ENCODE data around the gene MEGF10. TPM values are rescaled to one million over a fixed set of nuclear protein-coding genes. Genes with fewer than 3 reads are reported as not detected.

Gene MEGF10
- polyA plus RNA-seq, 10 donors: 26.3 to 43.1 (median 37.8) TPM

GRCh38 chr5:127434588-127434987 is 144.0 kb downstream of the MEGF10 start:
- no peak for DNase-seq

GRCh38 chr5:127435821-127436220 is 145.2 kb downstream of the MEGF10 start:
- no peak for DNase-seq

- no peak for DNase-seq
Measured at GRCh38 chr5:127439644-127440043, 149.0 kb downstream of the MEGF10 start.

- DNase-seq: no peak
Measured at GRCh38 chr5:127440831-127441230, 150.2 kb downstream of the MEGF10 start.

GRCh38 chr5:127441799-127442484 is 151.3 kb downstream of the MEGF10 start:
- DNase-seq: peak in 2 of 3 donors; percentile 34 to 55

GRCh38 chr5:127444171-127444570 is 153.6 kb downstream of the MEGF10 start:
- DNase-seq: no peak

- DNase-seq: no peak
Measured at GRCh38 chr5:127445328-127445727, 154.7 kb downstream of the MEGF10 start.

- DNase-seq: no peak
Measured at GRCh38 chr5:127446626-127447025, 156.0 kb downstream of the MEGF10 start.

- peak in 1 of 3 donors; percentile 20 for DNase-seq
Measured at GRCh38 chr5:127447827-127448226, 157.2 kb downstream of the MEGF10 start.

GRCh38 chr5:127450046-127450445 is 159.4 kb downstream of the MEGF10 start:
- DNase-seq: no peak

GRCh38 chr5:127451096-127451495 is 160.5 kb downstream of the MEGF10 start:
- DNase-seq: no peak

- DNase-seq: no peak
Measured at GRCh38 chr5:127452626-127453025, 162.0 kb downstream of the MEGF10 start.

- no peak for DNase-seq
Measured at GRCh38 chr5:127471211-127471610, 180.6 kb downstream of the MEGF10 start.

GRCh38 chr5:127472700-127473099 is 182.1 kb downstream of the MEGF10 start:
- no peak for DNase-seq

GRCh38 chr5:127486471-127486870 is 195.9 kb downstream of the MEGF10 start:
- no peak for DNase-seq

GRCh38 chr5:127492854-127493738 is 202.5 kb downstream of the MEGF10 start:
- peak; percentile 54 to 85 (median 62) for DNase-seq

GRCh38 chr5:127498548-127498947 is 208.0 kb downstream of the MEGF10 start:
- no peak for DNase-seq

- DNase-seq: no peak
Measured at GRCh38 chr5:127505905-127506304, 215.3 kb downstream of the MEGF10 start.

GRCh38 chr5:127506616-127507015 is 216.0 kb downstream of the MEGF10 start:
- DNase-seq: no peak

- DNase-seq: no peak
Measured at GRCh38 chr5:127508644-127509373, 218.2 kb downstream of the MEGF10 start.
